WTC11 (cell line): ENCODE measurements around the gene MRPL14. TPM values are rescaled to one million over a fixed set of nuclear protein-coding genes. Genes with fewer than 3 reads are reported as not detected.

Source experiments
- ATAC-seq: fragments of 200-7000 bp; cut with Tn5 transposase; 2 replicates; pipeline ENCODE4 v1.10.0; 2021; ENCODE audit warnings: mild to moderate bottlenecking, moderate library complexity
- CTCF ChIA-PET: fragments of 300-600 bp; sonication (Branson Sonifier 250); formaldehyde crosslinking; loops from one replicate; lab custom pipeline; 2021; ENCODE audit warnings: antibody characterized with exemption; lab: Charles Lee
- POLR2A ChIA-PET: fragments of 350-600 bp; sonication (Branson Sonifier 250); formaldehyde crosslinking; loops from one replicate; lab custom pipeline; 2021; ENCODE audit warnings: antibody characterized with exemption; lab: Charles Lee
- DNase-seq: peaks from one replicate; pipeline ENCODE4 v3.0.0; 2021; ENCODE audit warnings: low spot score
- H3K27ac Mint-ChIP-seq: 2 replicates; pipeline ENCODE4 v1.8.0; 2021; ENCODE audit warnings: mixed read lengths
- H3K27me3 Mint-ChIP-seq: 2 replicates; pipeline ENCODE4 v1.8.0; 2021; ENCODE audit warnings: low read depth, mild to moderate bottlenecking, moderate library complexity, mixed read lengths
- H3K36me3 Mint-ChIP-seq: 2 replicates; pipeline ENCODE4 v1.8.0; 2021; ENCODE audit warnings: mixed read lengths
- H3K4me1 Mint-ChIP-seq: 2 replicates; pipeline ENCODE4 v1.8.0; 2022; ENCODE audit warnings: mixed read lengths
- H3K4me3 Mint-ChIP-seq: 2 replicates; pipeline ENCODE4 v1.8.0; 2021; ENCODE audit warnings: mild to moderate bottlenecking, moderate library complexity, mixed read lengths
- H3K9me3 Mint-ChIP-seq: 2 replicates; pipeline ENCODE4 v1.8.0; 2021; ENCODE audit warnings: mixed read lengths
- E2F4 ChIP-seq: sonication (generic); formaldehyde crosslinking; IDR thresholded peaks from 2 replicates; pipeline ENCODE4 v1.8.1; 2022; ENCODE audit warnings: low read depth, mild to moderate bottlenecking, moderate library complexity, missing genetic modification reagents, borderline replicate concordance
- E2F5 ChIP-seq: sonication (generic); formaldehyde crosslinking; IDR thresholded peaks from 2 replicates; pipeline ENCODE4 v1.8.1; 2022; ENCODE audit warnings: mild to moderate bottlenecking, moderate library complexity, missing genetic modification reagents
- ETV6 ChIP-seq: sonication (generic); formaldehyde crosslinking; IDR thresholded peaks from 2 replicates; pipeline ENCODE4 v1.8.1; 2022; ENCODE audit warnings: mild to moderate bottlenecking, missing genetic modification reagents
- FOXK1 ChIP-seq: sonication (generic); formaldehyde crosslinking; IDR thresholded peaks from 2 replicates; pipeline ENCODE4 v1.8.0; 2022; ENCODE audit warnings: mild to moderate bottlenecking, moderate library complexity, missing genetic modification reagents
- FOXP4 ChIP-seq: sonication (generic); formaldehyde crosslinking; IDR thresholded peaks from 2 replicates; pipeline ENCODE4 v1.8.0; 2022; ENCODE audit warnings: mild to moderate bottlenecking, missing genetic modification reagents
- HMGXB4 ChIP-seq: sonication (generic); formaldehyde crosslinking; IDR thresholded peaks from 2 replicates; pipeline ENCODE4 v1.8.1; 2023; ENCODE audit warnings: mild to moderate bottlenecking, moderate library complexity, missing genetic modification reagents
- IRF1 ChIP-seq: sonication (generic); formaldehyde crosslinking; IDR thresholded peaks from 2 replicates; pipeline ENCODE4 v1.8.0; 2023; ENCODE audit warnings: missing genetic modification reagents
- MYBL2 ChIP-seq: sonication (generic); formaldehyde crosslinking; IDR thresholded peaks from 2 replicates; pipeline ENCODE4 v1.8.1; 2023; ENCODE audit warnings: mild to moderate bottlenecking, moderate library complexity, missing genetic modification reagents
- NFE2L1 ChIP-seq: sonication (generic); formaldehyde crosslinking; IDR thresholded peaks from 2 replicates; pipeline ENCODE4 v1.8.1; 2023; ENCODE audit warnings: missing genetic modification reagents
- SMAD4 ChIP-seq: sonication (generic); formaldehyde crosslinking; IDR thresholded peaks from 2 replicates; pipeline ENCODE4 v1.8.0; 2022; ENCODE audit warnings: mild to moderate bottlenecking, missing genetic modification reagents
- TEAD4 ChIP-seq: sonication (generic); formaldehyde crosslinking; IDR thresholded peaks from 2 replicates; pipeline ENCODE4 v1.8.0; 2022; ENCODE audit warnings: mild to moderate bottlenecking, missing genetic modification reagents
- TP53 ChIP-seq: sonication (generic); formaldehyde crosslinking; IDR thresholded peaks from 2 replicates; pipeline ENCODE4 v1.8.1; 2023; ENCODE audit warnings: mild to moderate bottlenecking, missing genetic modification reagents
- ZNF219 ChIP-seq: sonication (generic); formaldehyde crosslinking; IDR thresholded peaks from 2 replicates; pipeline ENCODE4 v1.8.0; 2023; ENCODE audit warnings: missing genetic modification reagents, mild to moderate bottlenecking, borderline replicate concordance
- ZNF396 ChIP-seq: fragments of 250-450 bp; sonication (Bioruptor Pico); IDR thresholded peaks from 2 replicates; pipeline ENCODE4 v1.8.0; 2021; ENCODE audit warnings: mild to moderate bottlenecking, moderate library complexity, borderline replicate concordance
- ZNF425 ChIP-seq: fragments of 250-450 bp; sonication (Bioruptor Pico); conservative IDR thresholded peaks from 2 replicates; pipeline ENCODE4 v1.9.0; 2021; ENCODE audit warnings: mild to moderate bottlenecking
- ZNF512 ChIP-seq: sonication (generic); formaldehyde crosslinking; IDR thresholded peaks from 2 replicates; pipeline ENCODE4 v1.8.1; 2022; ENCODE audit warnings: missing genetic modification reagents, borderline replicate concordance
- total RNA-seq: library from RNA; stranded (reverse); gene quantifications from 3 replicates; pipeline ENCODE4 v1.2.3, GENCODE V29; 2021
- TF ChIP-seq, protein P1 (sequence below): sonication (generic); formaldehyde crosslinking; IDR thresholded peaks from 2 replicates; pipeline ENCODE4 v1.8.0; 2022; ENCODE audit warnings: mild to moderate bottlenecking, missing genetic modification reagents
- TF ChIP-seq, protein P2 (sequence below): sonication (generic); formaldehyde crosslinking; IDR thresholded peaks from 2 replicates; pipeline ENCODE4 v1.8.0; 2022; ENCODE audit warnings: mild to moderate bottlenecking, missing genetic modification reagents
- TF ChIP-seq, protein P3 (sequence below): sonication (generic); formaldehyde crosslinking; IDR thresholded peaks from 2 replicates; pipeline ENCODE4 v1.8.1; 2022; ENCODE audit warnings: mild to moderate bottlenecking, missing genetic modification reagents, moderate library complexity, borderline replicate concordance

Gene MRPL14
- total RNA-seq, 1 experiment from 2014 or later = 74.2 TPM

GRCh38 chr6:44150317-44150917, 23.2 kb upstream of the MRPL14 start (continued):
- no peak for TF ChIP-seq SMAD4 (CRISPR knock-in tag)
- TF ChIP-seq, protein P1, sequence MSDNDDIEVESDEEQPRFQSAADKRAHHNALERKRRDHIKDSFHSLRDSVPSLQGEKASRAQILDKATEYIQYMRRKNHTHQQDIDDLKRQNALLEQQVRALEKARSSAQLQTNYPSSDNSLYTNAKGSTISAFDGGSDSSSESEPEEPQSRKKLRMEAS (CRISPR knock-in tag) = no peak
- TF ChIP-seq ZNF219 (CRISPR knock-in tag) = no peak

DNA sequence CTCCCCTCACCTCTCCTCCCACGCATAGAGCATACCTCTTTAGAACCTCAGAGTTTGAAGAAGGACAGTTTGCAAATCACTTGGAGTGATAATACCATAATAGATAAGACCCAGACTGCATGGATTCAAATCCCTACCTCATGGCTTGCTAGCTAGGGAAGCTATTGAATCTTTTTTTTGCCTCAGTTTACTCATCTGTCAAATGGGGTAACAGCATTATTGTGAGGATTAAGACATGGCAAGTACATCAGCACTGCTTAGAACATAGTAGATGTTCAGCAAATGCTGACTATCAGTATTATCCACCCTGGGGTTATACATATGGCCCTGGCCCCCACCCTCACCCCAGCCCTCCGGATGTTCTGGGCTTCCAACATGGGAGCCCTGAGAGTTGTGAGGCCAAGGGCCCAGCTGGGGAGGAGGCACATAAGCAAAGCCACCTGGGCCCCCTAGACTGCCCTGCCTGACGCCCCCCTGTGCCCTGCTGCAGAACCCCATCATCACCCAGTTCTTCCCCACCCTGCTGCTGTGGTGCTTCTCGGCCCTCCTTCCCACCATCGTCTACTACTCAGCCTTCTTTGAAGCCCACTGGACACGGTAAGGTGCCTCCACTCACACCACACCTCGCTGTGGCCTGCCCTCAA, 22.2 kb upstream of the MRPL14 start:
- CTCF ChIA-PET = no interaction called here
- DNase-seq = no peak
- Mint-ChIP-seq H3K36me3 (peaks cover 37% of the 10 kb centered on the region), H3K27ac (no peak overlapping the region), H3K9me3 (no peaks in the 10 kb centered on the region), H3K4me3 (no peak overlapping the region), H3K27me3 (no peaks in the 10 kb centered on the region), H3K4me1 (peaks cover 4% of the 10 kb centered on the region)
- no peak for ATAC-seq
- POLR2A ChIA-PET = no interaction called here
- TF ChIP-seq ETV6 = no peak
- TF ChIP-seq MYBL2 (CRISPR knock-in tag) = no peak
- no peak for TF ChIP-seq TP53 (CRISPR knock-in tag)
- TF ChIP-seq IRF1 (CRISPR knock-in tag) = no peak
- TF ChIP-seq, protein P2, sequence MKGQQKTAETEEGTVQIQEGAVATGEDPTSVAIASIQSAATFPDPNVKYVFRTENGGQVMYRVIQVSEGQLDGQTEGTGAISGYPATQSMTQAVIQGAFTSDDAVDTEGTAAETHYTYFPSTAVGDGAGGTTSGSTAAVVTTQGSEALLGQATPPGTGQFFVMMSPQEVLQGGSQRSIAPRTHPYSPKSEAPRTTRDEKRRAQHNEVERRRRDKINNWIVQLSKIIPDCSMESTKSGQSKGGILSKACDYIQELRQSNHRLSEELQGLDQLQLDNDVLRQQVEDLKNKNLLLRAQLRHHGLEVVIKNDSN (CRISPR knock-in tag) = no peak
- TF ChIP-seq NFE2L1 (CRISPR knock-in tag) = no peak
- no peak for TF ChIP-seq ZNF512 (CRISPR knock-in tag)
- TF ChIP-seq E2F4 (CRISPR knock-in tag) = no peak
- no peak for TF ChIP-seq FOXP4 (CRISPR knock-in tag)

- H3K27me3 Mint-ChIP-seq = no peaks in the 10 kb centered on the region
- TF ChIP-seq HMGXB4 (CRISPR knock-in tag) (no peak), ZNF396 (CRISPR knock-in tag) (no peak), TEAD4 (CRISPR knock-in tag) (no peak), ZNF425 (CRISPR knock-in tag) (no peak), E2F5 (no peak), FOXK1 (no peak), TP53 (CRISPR knock-in tag) (no peak)
- TF ChIP-seq, protein P3, sequence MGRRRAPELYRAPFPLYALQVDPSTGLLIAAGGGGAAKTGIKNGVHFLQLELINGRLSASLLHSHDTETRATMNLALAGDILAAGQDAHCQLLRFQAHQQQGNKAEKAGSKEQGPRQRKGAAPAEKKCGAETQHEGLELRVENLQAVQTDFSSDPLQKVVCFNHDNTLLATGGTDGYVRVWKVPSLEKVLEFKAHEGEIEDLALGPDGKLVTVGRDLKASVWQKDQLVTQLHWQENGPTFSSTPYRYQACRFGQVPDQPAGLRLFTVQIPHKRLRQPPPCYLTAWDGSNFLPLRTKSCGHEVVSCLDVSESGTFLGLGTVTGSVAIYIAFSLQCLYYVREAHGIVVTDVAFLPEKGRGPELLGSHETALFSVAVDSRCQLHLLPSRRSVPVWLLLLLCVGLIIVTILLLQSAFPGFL (CRISPR knock-in tag) = no peak
Observed at GRCh38 chr6:44148306-44148705, 21.1 kb upstream of the MRPL14 start.

More at GRCh38 chr6:44148306-44148705, 21.1 kb upstream of the MRPL14 start:
- DNase-seq = no peak
- Mint-ChIP-seq H3K4me1 (peaks cover 4% of the 10 kb centered on the region; the same call in 1 of the 2 replicates), H3K4me3 (no peak overlapping the region), H3K36me3 (peaks cover 46% of the 10 kb centered on the region), H3K27ac (no peak overlapping the region), H3K9me3 (no peaks in the 10 kb centered on the region)
- no peak for ATAC-seq
- POLR2A ChIA-PET = no interaction called here
- CTCF ChIA-PET = no interaction called here
